Fibroblast of mammary gland (primary cell): Measurements from ENCODE around the gene EME2.
A peak's percentile ranks its signal among the peaks of the same experiment; 100 is the strongest.

Source experiments
- DNase-seq: peaks from one replicate; pipeline ENCODE4 v3.0.0-alpha.2; 2010; ENCODE audit warnings: low read depth
- H3K4me3 ChIP-seq: 2 replicates; pipeline ENCODE4 v1.5.1; 2011; ENCODE audit warnings: low read depth, mild to moderate bottlenecking, low read length, moderate library complexity; ENCODE audit not compliant: control insufficient read depth
- TF ChIP-seq, protein P1 (sequence below): conservative IDR thresholded peaks from 2 replicates; pipeline ENCODE4 v1.5.1; 2011; ENCODE audit warnings: low read depth, low read length, inconsistent platforms; ENCODE audit not compliant: control insufficient read depth, insufficient read depth

Gene EME2

DNA sequence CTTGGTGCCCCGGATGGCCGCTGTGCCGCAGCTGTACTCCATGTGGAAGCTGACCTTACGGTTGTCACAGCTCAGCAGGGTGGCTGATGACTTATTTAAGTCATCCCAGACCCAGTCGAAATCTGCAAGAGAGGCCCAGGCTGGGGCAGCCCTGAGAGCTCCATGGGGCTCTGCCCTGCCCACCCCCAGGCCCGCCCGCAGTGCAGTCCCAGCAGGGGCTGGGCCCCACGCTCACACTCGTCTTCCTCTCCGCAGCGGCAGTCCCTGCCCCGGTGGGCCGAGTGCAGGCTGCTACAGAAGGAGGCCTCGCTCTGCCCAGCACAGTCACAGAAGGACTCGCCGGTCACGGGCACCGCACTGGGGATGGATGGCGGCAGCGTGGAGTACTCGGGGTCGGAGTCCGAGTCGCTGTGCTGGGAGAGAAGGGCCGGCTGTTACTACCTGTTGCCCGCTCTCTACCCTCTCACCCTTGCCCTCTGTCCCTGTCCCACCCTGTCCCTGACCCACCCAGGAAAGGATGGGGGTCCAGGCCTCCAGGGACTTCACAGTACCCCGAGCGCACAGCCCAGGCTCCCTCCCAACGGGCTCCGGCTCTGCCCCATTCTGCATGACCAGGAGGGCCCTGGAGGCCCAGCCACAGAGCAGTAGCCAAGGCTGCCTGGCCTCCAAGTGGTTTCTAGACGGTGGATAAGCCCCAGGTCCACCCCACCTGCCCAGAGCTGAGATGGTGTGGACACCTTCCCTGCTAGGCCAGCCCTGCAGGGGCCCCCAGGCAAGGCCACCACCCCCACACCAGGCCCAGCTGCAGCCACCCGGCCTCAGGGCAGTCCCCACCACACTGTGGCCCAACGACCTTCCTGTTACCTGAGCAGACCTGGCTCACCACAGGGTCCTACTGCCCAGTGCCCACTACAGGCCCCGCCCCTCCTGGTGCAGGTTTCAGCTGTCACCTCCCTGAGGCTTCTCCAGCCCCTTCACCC is 5.9 kb downstream of the EME2 start:
- DNase-seq: no peak
- TF ChIP-seq, protein P1, sequence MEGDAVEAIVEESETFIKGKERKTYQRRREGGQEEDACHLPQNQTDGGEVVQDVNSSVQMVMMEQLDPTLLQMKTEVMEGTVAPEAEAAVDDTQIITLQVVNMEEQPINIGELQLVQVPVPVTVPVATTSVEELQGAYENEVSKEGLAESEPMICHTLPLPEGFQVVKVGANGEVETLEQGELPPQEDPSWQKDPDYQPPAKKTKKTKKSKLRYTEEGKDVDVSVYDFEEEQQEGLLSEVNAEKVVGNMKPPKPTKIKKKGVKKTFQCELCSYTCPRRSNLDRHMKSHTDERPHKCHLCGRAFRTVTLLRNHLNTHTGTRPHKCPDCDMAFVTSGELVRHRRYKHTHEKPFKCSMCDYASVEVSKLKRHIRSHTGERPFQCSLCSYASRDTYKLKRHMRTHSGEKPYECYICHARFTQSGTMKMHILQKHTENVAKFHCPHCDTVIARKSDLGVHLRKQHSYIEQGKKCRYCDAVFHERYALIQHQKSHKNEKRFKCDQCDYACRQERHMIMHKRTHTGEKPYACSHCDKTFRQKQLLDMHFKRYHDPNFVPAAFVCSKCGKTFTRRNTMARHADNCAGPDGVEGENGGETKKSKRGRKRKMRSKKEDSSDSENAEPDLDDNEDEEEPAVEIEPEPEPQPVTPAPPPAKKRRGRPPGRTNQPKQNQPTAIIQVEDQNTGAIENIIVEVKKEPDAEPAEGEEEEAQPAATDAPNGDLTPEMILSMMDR: no peak

DNA sequence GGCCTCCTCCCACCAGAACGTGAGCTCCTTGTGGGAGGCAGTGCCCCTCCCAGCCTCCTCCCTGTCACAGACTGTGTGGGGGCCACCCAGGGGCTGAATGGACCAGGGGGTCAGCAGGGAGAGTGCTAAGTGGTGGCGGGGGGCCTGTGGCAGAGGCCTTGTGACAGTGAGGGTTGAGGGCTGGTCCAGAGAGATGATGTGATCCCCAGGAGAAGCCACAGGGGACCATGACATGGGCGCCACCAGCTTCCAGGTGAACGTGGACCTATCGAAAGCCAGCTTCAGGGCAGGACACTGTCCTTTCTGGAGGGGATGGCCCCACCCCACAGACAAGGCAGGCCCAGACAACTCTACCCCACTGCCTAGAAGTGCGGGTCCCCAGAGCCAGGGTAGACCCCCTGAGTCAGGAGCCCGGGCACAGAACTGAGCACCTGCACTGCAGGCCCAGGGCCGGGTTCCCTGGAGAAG is 6.7 kb downstream of the EME2 start:
- DNase-seq: no peak
- H3K4me3 ChIP-seq: no peak overlapping the region
- TF ChIP-seq, protein P1: no peak

More for the DNA sequence above, 5.9 kb downstream of the EME2 start:
- no peak overlapping the region for H3K4me3 ChIP-seq

DNA sequence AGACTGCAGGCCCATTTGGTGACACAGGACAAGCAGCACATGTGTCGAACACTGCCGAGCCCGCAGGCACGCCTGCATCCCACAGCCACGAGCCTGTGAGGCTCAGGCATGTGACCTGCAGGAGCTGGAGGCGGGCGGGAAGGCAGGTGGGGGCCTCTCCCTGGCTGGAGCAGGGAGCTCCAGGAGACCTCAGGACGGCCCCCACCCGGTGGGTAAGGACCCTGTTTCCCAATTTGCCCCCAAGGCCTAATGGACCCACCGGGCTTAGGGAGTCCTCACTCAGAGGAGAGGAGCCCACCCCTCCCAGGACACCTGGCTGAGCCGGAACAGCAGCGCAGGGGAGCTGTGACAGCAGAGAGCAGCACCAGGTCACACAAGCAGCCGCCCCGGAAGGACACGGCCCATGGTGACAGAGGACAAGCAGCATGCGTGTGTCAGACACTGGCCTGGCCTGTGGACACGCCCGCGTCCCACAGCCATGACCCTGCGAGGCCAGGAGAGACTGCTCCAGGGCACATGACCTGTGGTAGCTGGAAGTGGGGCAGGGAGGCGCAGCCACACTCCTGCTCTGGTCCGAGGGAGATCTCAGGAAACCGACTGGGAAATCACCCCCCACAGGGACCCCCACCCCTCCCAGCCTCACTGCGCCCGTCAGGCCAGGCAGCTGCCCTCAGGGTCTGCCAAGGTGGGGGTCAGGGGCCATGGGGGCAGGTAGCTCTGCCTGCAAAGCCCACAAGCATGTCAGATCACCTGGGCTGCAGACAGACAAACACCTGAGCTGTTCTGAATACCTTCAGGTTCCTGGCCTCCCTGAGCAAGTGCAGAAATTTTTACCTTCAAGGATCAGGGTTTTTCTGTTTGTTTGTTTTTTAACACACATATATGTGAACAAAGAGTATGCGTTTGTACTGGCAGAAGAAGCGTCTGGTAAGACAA is 7.4 kb downstream of the EME2 start:
- TF ChIP-seq, protein P1: no peak
- DNase-seq: no peak
- no peak overlapping the region for H3K4me3 ChIP-seq

DNA sequence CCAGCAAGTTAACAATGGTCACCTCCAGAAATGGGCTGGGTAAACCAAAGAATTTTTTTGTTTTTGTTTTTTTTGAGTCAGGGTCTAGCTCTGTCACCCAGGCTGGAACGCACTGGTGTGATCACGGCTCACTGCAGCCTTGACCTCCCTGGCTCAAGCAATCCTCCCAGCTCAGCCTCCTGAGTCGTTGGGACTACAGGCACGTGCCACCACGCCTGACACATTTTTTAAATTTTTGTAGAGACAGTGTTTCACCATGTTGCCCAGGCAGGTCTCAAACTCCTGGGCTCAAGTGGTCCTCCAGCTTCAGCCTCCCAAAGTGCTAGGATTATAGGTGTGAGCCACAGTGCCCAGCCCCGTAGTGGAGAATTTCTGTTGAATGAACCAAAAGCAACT is 8.1 kb downstream of the EME2 start:
- no peak overlapping the region for H3K4me3 ChIP-seq
- no peak for DNase-seq
- TF ChIP-seq, protein P1: no peak

DNA sequence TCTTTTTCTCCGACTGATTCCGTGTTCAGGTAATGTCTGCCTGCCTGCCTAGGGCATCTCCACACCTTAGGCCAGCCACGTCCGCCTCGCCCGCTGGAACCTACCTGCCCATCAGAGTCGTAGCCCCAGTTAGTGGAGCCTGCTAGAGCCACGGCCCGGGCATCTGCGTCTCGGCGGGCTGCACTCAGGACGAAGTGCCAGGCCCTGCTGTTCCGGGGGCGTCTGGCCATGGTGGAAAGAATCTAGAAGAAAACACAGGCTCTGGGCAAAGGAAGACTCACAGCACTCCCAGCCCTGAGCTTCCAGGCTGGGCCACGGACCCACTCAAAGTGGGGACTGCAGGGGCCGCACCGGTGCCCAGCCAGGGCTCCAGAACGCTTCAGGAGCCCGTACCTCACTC is 8.6 kb downstream of the EME2 start:
- peak overlapping the region; percentile 65 for H3K4me3 ChIP-seq
- no peak for DNase-seq
- TF ChIP-seq, protein P1: no peak

DNA sequence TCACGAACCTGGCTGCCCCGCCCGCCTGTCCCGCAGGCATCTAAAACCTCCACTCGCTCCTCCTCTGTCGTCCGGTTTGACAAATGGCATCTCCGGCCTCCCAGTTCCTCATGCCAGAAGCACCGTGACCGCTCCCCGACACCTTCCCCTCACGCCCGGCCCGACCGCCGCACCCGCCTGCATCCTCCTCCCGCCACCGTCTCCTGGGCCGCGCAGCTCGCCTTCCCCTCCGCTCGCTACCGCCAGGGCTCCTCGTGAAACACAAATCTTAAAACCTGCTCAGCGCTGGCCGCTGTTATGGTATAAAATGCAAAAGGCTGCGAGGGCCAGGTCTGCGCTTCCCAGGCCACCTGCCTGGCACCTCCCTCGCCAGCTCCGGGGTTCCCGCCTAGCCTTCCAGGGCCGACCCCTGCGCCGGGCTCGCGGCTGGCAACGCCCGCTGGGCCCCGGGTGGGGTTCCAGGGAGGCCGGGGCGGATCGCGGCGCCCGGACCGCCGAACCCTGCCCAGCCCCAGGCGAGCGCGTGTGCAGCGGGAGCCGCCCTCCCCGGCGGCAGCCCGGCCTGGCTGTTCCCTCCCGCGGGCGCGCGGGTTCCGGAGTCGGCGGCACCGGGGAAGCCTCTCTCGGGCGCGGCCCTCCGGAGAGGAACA is 9.3 kb downstream of the EME2 start:
- no peak for DNase-seq
- peak overlapping the region; percentile 65 for H3K4me3 ChIP-seq
- TF ChIP-seq, protein P1: no peak
